Lower lobe of right lung (tissue), 2 donors: ENCODE results near the gene RAB35. TPM values are rescaled to one million over a fixed set of nuclear protein-coding genes. Genes with fewer than 3 reads are reported as not detected.

Experiments used
- ATAC-seq, 2 donors: fragments of 200-7000 bp; cut with Tn5 transposase; one replicate each; pipeline ENCODE4 v1.9.1; 2020 to 2022; ENCODE audit warnings: mild to moderate bottlenecking in 2 of 2, moderate library complexity in 2 of 2
- DNase-seq: peaks from one replicate; pipeline ENCODE4 v3.0.0-alpha.2; 2020
- H3K27ac ChIP-seq: fragments of 200-600 bp; one replicate; pipeline ENCODE4 v1.8.0; 2022
- H3K27me3 ChIP-seq: fragments of 200-600 bp; one replicate; pipeline ENCODE4 v1.8.0; 2022; ENCODE audit warnings: low read depth
- H3K36me3 ChIP-seq: fragments of 200-600 bp; one replicate; pipeline ENCODE4 v1.8.0; 2022; ENCODE audit warnings: mild to moderate bottlenecking
- H3K4me1 ChIP-seq: fragments of 200-600 bp; one replicate; pipeline ENCODE4 v1.8.0; 2022
- H3K4me3 ChIP-seq: fragments of 200-600 bp; one replicate; pipeline ENCODE4 v1.8.0; 2022; ENCODE audit warnings: mild to moderate bottlenecking
- H3K9me3 ChIP-seq: fragments of 200-600 bp; one replicate; pipeline ENCODE4 v1.8.0; 2022
- intact Hi-C: fragments of 100-400 bp; cut with DNase I; formaldehyde crosslinking; loops from one replicate; pipeline ENCODE4 v1.11.0; 2022
- total RNA-seq: library from RNA; stranded (reverse); fragmentation: NEBNext Ultra II Directional; extraction: Animal tissue kit (Norgen Biotek cat#: 25700); gene quantifications from one replicate; pipeline ENCODE4 v1.2.1, GENCODE V29; 2021
- TF ChIP-seq, protein P1 (sequence below): fragments of 200-600 bp; IDR thresholded peaks from one replicate; pipeline ENCODE4 v1.8.0; 2022; ENCODE audit warnings: antibody characterized with exemption, mild to moderate bottlenecking
- donor health status: DM: no; HTN: yes; CAD: no; lungs with severe emphysema.

The RAB35 gene
- total RNA-seq, 1 donor from 2014 or later = 48.2 TPM

DNA sequence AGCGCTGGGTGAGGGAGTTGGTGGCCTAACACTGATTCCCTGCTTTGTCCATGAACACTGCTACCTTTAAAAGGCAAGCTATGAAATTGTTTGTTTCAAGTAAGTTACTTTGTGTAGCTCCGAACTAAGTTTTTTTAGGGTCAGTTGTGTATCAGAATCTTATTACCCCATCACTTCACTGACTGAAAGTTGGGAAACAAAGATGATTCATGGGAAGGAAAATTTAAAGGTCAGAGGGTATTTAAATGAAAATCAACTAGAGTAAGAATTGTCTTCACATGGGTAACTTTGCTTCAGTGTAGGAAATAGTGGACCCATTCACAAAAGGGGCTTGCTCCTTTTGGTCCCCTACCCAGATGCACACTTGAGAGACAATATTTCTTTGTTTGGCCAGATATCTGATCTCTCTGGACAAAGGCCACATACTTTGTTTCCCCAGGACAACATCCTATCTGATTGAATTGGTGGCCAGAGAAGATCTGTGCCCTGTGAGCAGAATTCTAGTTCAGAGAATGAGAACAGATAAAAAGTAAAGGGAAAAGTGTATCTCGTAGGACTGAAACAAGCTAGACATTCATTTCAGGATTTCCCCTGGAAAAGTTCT, 53.5 kb downstream of the RAB35 start:
- TF ChIP-seq, protein P1, sequence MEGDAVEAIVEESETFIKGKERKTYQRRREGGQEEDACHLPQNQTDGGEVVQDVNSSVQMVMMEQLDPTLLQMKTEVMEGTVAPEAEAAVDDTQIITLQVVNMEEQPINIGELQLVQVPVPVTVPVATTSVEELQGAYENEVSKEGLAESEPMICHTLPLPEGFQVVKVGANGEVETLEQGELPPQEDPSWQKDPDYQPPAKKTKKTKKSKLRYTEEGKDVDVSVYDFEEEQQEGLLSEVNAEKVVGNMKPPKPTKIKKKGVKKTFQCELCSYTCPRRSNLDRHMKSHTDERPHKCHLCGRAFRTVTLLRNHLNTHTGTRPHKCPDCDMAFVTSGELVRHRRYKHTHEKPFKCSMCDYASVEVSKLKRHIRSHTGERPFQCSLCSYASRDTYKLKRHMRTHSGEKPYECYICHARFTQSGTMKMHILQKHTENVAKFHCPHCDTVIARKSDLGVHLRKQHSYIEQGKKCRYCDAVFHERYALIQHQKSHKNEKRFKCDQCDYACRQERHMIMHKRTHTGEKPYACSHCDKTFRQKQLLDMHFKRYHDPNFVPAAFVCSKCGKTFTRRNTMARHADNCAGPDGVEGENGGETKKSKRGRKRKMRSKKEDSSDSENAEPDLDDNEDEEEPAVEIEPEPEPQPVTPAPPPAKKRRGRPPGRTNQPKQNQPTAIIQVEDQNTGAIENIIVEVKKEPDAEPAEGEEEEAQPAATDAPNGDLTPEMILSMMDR = no peak
- no peaks in the 10 kb centered on the region for H3K4me1 ChIP-seq
- H3K4me3 ChIP-seq = no peak overlapping the region
- intact Hi-C loops = no loop called here
- DNase-seq (no peak), ATAC-seq (no peak)
- no peak overlapping the region for H3K27ac ChIP-seq
- no peaks in the 10 kb centered on the region for H3K27me3 ChIP-seq
- no peaks in the 10 kb centered on the region for H3K36me3 ChIP-seq
- no peaks in the 10 kb centered on the region for H3K9me3 ChIP-seq

DNA sequence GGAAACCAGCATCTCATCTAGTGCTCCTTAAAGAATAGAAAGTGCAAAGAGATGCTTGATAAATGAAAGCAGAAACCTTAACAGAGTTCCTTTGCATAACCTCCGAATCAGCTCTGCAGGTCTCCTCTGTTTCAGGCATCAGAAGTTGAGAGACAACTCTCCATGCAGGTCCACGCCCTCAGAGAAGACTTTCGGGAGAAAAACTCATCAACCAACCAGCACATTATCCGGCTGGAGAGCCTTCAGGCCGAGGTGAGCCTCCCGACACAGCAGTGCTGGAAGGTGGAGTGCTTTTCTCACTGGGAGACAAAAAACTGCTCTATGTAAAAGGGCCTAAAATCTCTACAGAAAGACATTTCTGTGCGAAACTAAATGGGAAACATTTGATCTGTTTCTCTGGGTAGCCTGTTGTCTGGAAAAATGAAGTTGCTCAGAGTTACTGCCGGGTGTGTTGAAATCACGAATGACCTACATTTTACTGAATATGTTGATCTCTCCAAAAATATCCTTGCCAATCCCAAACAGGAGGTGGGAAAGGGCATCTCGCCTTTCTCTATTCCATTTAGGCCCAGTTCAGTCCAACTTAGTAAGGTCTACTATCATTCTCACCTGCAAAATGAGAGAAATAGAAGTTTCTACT, 54.9 kb downstream of the RAB35 start:
- Histone ChIP-seq H3K9me3 (no peaks in the 10 kb centered on the region), H3K27ac (peak overlapping the region; percentile 18), H3K27me3 (no peaks in the 10 kb centered on the region), H3K36me3 (no peaks in the 10 kb centered on the region), H3K4me1 (no peaks in the 10 kb centered on the region), H3K4me3 (no peak overlapping the region)
- no peak for DNase-seq
- intact Hi-C loops = no loop called here
- TF ChIP-seq, protein P1 = no peak
- ATAC-seq = no peak

DNA sequence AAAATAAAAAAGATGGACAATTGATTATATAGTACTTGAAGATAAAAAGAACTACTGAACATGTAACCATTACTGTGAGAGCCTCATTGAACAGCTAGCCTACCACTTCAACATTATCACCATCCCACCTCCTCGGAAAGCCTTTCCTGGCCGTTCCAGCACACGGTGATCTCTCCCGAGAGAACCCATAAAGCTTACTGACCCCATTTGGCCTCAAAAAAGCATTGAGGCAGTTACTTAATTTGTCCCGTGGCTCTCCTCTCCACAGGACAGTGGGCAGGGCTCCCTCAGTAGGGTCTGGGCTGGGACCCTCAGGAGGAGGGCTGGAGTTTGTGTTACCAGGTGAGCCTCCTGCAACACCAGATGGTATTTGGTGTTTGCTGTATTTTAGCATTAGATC, 55.8 kb downstream of the RAB35 start:
- ATAC-seq = no peak
- TF ChIP-seq, protein P1 = no peak
- no peak for DNase-seq

DNA sequence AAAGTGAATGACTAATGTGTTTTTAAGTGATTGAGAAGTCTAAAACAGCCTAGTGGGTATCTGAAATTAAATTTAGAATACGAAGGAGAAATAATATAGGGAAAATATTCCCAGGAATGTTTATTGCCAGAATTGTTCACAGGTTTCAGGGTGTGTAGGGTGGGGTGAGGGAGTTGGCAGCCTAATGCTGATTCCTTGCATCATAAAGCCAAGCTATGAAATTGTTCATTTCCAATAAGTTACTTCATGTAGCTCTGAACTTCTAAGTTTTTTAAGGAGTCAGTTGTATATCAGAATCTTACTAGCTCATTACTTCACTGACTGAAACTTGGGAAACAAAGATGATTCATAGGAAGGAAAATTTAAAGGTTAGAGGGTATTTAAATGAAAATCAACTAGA, 56.4 kb downstream of the RAB35 start:
- Histone ChIP-seq H3K9me3 (no peaks in the 10 kb centered on the region), H3K4me1 (no peaks in the 10 kb centered on the region), H3K4me3 (no peak overlapping the region), H3K36me3 (no peaks in the 10 kb centered on the region), H3K27me3 (no peaks in the 10 kb centered on the region), H3K27ac (no peak overlapping the region)
- ATAC-seq (no peak), DNase-seq (no peak)
- intact Hi-C loops = no loop called here
- TF ChIP-seq, protein P1 = no peak

More for the DNA sequence above, 55.8 kb downstream of the RAB35 start:
- Histone ChIP-seq H3K9me3 (no peaks in the 10 kb centered on the region), H3K36me3 (no peaks in the 10 kb centered on the region), H3K27me3 (no peaks in the 10 kb centered on the region), H3K4me3 (no peak overlapping the region), H3K27ac (no peak overlapping the region), H3K4me1 (no peaks in the 10 kb centered on the region)
- intact Hi-C loops = no loop called here

DNA sequence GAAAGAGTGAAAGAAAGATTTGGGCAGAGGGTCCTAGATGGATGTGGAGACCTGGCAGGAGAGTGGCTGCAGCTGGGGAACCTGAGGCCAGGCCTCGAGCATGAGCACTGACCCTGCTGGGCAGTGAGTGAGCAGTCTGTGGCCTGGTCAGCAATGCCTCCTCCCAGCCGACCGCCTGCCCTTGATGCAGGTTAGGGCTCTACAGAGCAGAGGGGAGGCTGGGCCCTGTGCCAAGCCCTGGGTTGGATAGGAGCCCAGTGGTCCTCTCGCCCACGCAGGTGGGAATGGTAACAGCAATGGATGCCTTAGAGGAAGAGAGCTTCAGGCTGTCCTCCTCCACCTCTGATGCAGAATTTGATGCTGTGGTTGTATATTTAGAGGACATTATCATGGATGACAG, 59.8 kb downstream of the RAB35 start:
- Histone ChIP-seq H3K9me3 (no peaks in the 10 kb centered on the region), H3K27me3 (no peaks in the 10 kb centered on the region), H3K36me3 (no peaks in the 10 kb centered on the region), H3K4me1 (no peaks in the 10 kb centered on the region), H3K27ac (no peak overlapping the region), H3K4me3 (no peak overlapping the region)
- TF ChIP-seq, protein P1 = no peak
- intact Hi-C loops = no loop called here
- ATAC-seq = peak in 1 of 2 donors; percentile 43
- DNase-seq = no peak
